ENCODE data around the gene XPNPEP3. TPM values are rescaled to one million over a fixed set of nuclear protein-coding genes. Genes with fewer than 3 reads are reported as not detected.

Gene XPNPEP3
- total RNA-seq, 4 donors from 2014 or later: 10.0 to 19.5 (median 14.6) TPM

GRCh38 chr22:40874016-40874415, 17.1 kb downstream of the XPNPEP3 start:
- no peaks in the 10 kb centered on the region for H3K27me3 ChIP-seq
- H3K27ac ChIP-seq: no peak overlapping the region
- no peak for DNase-seq (ENCODE audit: low spot score in 2 of 2)
- no peak overlapping the region for H3K4me3 ChIP-seq
- H3K4me1 ChIP-seq: no peaks in the 10 kb centered on the region
- WGBS: 95% methylated on average over 3 of the region's 3 CpGs
- H3K36me3 ChIP-seq: peaks cover 23% of the 10 kb centered on the region
- no peaks in the 10 kb centered on the region for H3K9me3 ChIP-seq
- TF ChIP-seq POLR2AphosphoS5 (IDR thresholded peaks at IDR 0.05) (no peak), POLR2A (IDR thresholded peaks at IDR 0.05) (no peak), CTCF (IDR thresholded peaks at IDR 0.05) (no peak), EP300 (IDR thresholded peaks at IDR 0.05) (no peak)

- DNase-seq (ENCODE audit: low spot score in 2 of 2): no peak
- no peaks in the 10 kb centered on the region for H3K27me3 ChIP-seq
- H3K9me3 ChIP-seq: no peaks in the 10 kb centered on the region
- H3K36me3 ChIP-seq: peaks cover 24% of the 10 kb centered on the region
- WGBS: 96% methylated on average over 3 of the region's 3 CpGs
- no peaks in the 10 kb centered on the region for H3K4me1 ChIP-seq
- TF ChIP-seq POLR2AphosphoS5 (IDR thresholded peaks at IDR 0.05) (no peak), EP300 (IDR thresholded peaks at IDR 0.05) (no peak), POLR2A (IDR thresholded peaks at IDR 0.05) (no peak), CTCF (IDR thresholded peaks at IDR 0.05) (no peak)
- no peak overlapping the region for H3K27ac ChIP-seq
- H3K4me3 ChIP-seq: no peak overlapping the region
Measured at GRCh38 chr22:40875111-40875510, 18.2 kb downstream of the XPNPEP3 start.

DNA sequence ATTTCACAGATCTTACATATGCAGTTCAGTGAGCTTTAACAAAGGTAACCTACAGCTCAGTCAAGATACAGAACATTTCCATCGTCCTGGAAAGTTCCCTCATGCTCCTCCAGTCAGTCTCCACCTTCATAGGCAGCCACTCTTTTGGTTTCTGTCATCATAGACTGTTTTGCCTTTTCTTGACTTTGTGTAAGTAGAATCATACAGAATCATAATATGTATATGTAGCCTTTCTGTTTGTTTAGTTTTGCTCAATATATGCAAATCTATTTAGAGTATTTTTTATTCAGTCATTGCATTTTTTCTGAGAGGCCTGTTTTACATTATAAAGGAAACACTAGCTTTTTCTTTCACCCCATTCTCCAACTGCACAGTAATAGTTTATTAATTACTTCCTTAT, 20.0 kb downstream of the XPNPEP3 start:
- Histone ChIP-seq H3K27me3 (no peaks in the 10 kb centered on the region), H3K4me1 (no peaks in the 10 kb centered on the region), H3K9me3 (no peaks in the 10 kb centered on the region), H3K27ac (no peak overlapping the region), H3K4me3 (no peak overlapping the region), H3K36me3 (peaks cover 16% of the 10 kb centered on the region)
- 62% methylated on average over 1 of the region's 1 CpG for WGBS
- no peak for TF ChIP-seq POLR2AphosphoS5 (IDR thresholded peaks at IDR 0.05)
- TF ChIP-seq POLR2A (IDR thresholded peaks at IDR 0.05): no peak
- no peak for TF ChIP-seq EP300 (IDR thresholded peaks at IDR 0.05)
- no peak for TF ChIP-seq CTCF (IDR thresholded peaks at IDR 0.05)
- DNase-seq (ENCODE audit: low spot score in 2 of 2): no peak

DNA sequence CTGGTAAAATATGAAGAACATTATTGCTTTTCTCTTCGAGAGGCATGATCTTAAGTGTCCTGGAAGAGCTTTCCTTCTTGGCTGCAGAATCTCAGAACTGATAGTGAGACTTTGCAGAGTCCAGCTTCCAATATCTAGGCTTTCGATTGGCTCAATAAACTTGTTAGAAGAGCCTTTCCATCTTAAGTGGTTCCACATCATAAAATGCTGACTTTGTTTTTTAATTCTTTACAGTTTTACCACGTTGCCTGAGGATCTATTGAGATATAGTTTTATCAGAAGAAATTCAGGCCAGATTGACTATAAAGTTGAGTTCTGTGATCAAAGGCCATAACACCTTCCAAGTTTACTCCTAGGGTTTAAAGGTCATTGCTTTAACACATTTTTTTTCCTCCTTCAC, 20.5 kb downstream of the XPNPEP3 start:
- Histone ChIP-seq H3K9me3 (no peaks in the 10 kb centered on the region), H3K4me3 (no peak overlapping the region), H3K27me3 (no peaks in the 10 kb centered on the region), H3K36me3 (peaks cover 22% of the 10 kb centered on the region), H3K4me1 (no peaks in the 10 kb centered on the region), H3K27ac (no peak overlapping the region)
- DNase-seq (ENCODE audit: low spot score in 2 of 2): no peak
- TF ChIP-seq EP300 (IDR thresholded peaks at IDR 0.05): no peak
- no peak for TF ChIP-seq POLR2A (IDR thresholded peaks at IDR 0.05)
- TF ChIP-seq POLR2AphosphoS5 (IDR thresholded peaks at IDR 0.05): no peak
- no peak for TF ChIP-seq CTCF (IDR thresholded peaks at IDR 0.05)
- WGBS: 73% methylated on average over 3 of the region's 3 CpGs

GRCh38 chr22:40878922-40879321, 22.0 kb downstream of the XPNPEP3 start:
- H3K27ac ChIP-seq: no peak overlapping the region
- no peak for TF ChIP-seq POLR2AphosphoS5 (IDR thresholded peaks at IDR 0.05)
- no peak for TF ChIP-seq EP300 (IDR thresholded peaks at IDR 0.05)
- TF ChIP-seq POLR2A (IDR thresholded peaks at IDR 0.05): no peak
- TF ChIP-seq CTCF (IDR thresholded peaks at IDR 0.05): no peak
- no peaks in the 10 kb centered on the region for H3K9me3 ChIP-seq
- no peaks in the 10 kb centered on the region for H3K27me3 ChIP-seq
- 93% methylated on average over 2 of the region's 2 CpGs for WGBS
- H3K36me3 ChIP-seq: peaks cover 25% of the 10 kb centered on the region
- H3K4me1 ChIP-seq: no peaks in the 10 kb centered on the region
- DNase-seq (ENCODE audit: low spot score in 2 of 2): no peak
- H3K4me3 ChIP-seq: no peak overlapping the region

Data from suprapubic skin (tissue), 4 donors.